MM.1S (cell line): ENCODE measurements around the gene NDUFC2.

Experiments used
- EZH2 ChIP-seq: fragments of 300-600 bp; sonication (generic); optimal IDR thresholded peaks from 2 replicates; pipeline ENCODE3; 2017; ENCODE audit warnings: low read depth, mild to moderate bottlenecking, antibody characterized with exemption, low read length, mixed read lengths
- EZH2phosphoT487 ChIP-seq: fragments of 300-600 bp; sonication (generic); IDR thresholded peaks from 2 replicates; pipeline ENCODE4 v1.6.1; 2018; ENCODE audit warnings: antibody characterized with exemption, low read length
- TF ChIP-seq, protein P1 (sequence below): fragments of 300-600 bp; sonication (generic); IDR thresholded peaks from 2 replicates; pipeline ENCODE4 v1.5.1; 2016; ENCODE audit warnings: antibody characterized with exemption, low read length, mixed read lengths

DNA sequence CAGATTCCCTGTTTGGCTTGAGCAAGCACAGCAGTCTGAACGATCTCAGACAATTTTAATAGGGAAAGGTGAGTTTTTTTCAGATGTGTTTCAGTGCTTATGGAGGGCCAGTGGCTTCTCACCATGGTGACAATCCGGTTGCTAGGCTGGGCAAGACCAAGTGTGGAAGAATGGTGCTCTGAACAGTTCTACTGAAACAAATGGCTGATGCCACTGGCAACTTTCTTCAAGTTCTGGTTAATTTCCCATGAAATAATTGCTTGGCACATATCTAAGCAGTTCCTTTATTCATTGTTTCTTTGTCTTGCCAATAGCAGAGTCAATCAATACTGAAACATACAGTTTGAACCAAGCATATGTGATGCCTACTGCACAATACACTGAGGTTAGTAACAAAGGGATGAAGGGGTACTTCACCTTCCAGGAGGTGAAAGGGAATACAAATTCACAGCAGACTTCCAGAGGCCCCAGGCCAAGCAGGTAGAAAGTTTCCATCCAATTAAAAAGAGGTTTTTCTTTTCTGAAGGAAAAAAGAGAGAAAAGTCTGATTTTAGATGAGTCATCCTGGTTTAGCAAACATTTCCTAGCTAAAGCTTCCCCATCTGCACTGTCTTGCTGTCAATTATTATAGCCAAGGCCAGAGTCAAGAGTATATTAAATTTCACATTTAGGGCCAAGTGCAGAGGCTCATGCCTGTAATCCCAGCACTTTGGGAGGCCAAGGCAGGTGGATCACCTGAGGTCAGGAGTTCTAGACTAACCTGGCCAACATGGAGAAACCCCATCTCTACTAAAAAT lies 21.2 kb upstream of the NDUFC2 start:
- no peak for TF ChIP-seq EZH2
- TF ChIP-seq, protein P1, sequence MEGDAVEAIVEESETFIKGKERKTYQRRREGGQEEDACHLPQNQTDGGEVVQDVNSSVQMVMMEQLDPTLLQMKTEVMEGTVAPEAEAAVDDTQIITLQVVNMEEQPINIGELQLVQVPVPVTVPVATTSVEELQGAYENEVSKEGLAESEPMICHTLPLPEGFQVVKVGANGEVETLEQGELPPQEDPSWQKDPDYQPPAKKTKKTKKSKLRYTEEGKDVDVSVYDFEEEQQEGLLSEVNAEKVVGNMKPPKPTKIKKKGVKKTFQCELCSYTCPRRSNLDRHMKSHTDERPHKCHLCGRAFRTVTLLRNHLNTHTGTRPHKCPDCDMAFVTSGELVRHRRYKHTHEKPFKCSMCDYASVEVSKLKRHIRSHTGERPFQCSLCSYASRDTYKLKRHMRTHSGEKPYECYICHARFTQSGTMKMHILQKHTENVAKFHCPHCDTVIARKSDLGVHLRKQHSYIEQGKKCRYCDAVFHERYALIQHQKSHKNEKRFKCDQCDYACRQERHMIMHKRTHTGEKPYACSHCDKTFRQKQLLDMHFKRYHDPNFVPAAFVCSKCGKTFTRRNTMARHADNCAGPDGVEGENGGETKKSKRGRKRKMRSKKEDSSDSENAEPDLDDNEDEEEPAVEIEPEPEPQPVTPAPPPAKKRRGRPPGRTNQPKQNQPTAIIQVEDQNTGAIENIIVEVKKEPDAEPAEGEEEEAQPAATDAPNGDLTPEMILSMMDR, result no peak
- TF ChIP-seq EZH2phosphoT487, result no peak
